ENCODE results near the gene SLC25A40.
"Not testable (repeated sequence)": the region's sequence is repeated elsewhere in the genome, so short reads cannot be mapped to it uniquely, and the experiment has no call there.

SLC25A40 gene, protein sequence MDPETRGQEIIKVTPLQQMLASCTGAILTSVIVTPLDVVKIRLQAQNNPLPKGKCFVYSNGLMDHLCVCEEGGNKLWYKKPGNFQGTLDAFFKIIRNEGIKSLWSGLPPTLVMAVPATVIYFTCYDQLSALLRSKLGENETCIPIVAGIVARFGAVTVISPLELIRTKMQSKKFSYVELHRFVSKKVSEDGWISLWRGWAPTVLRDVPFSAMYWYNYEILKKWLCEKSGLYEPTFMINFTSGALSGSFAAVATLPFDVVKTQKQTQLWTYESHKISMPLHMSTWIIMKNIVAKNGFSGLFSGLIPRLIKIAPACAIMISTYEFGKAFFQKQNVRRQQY

DNA sequence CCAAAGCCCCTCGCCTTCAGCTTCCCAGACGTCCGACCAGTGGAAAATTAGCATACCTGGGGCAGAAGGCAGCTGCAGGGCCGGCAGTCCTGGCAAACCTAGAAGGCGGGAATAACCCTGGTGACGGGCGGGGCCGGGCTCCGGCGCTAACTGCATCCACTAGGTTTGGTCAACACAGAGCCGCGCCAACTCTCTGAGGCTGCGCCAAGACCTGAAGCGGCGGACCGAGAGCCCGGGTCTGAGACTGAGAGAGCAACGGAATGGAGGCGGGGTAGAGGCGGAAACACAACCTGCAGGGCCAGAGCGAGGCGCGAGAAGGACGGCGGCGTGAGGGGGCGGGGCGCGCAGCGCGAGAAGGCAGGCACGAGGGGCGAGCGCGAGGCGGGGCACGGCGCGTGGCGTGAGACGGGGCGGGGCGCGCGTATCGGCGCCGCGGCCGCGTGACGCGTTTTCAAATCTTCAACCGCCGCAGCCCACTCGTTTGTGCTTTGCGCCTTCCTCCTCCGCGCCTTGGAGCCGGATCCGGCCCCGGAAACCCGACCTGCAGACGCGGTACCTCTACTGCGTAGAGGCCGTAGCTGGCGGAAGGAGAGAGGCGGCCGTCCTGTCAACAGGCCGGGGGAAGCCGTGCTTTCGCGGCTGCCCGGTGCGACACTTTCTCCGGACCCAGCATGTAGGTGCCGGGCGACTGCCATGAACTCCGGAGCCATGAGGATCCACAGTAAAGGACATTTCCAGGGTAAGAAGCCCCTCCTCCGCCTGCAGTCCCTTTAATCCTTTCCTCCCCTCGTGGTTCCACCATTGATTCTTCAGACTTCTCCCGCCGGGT, at the start of gene SLC25A40, which contains the start of gene DBF4:
Gene SLC25A40 (minus strand): TSS at position 321 of the 829 bp plus-strand sequence. CDS start 17,633 bp downstream, outside the sequence.
Gene DBF4 (plus strand): TSS at position 454 of the 829 bp plus-strand sequence. CDS start 240 bp downstream, at position 694.
- peak; percentile 83 to 90 for DNase-seq

DNA sequence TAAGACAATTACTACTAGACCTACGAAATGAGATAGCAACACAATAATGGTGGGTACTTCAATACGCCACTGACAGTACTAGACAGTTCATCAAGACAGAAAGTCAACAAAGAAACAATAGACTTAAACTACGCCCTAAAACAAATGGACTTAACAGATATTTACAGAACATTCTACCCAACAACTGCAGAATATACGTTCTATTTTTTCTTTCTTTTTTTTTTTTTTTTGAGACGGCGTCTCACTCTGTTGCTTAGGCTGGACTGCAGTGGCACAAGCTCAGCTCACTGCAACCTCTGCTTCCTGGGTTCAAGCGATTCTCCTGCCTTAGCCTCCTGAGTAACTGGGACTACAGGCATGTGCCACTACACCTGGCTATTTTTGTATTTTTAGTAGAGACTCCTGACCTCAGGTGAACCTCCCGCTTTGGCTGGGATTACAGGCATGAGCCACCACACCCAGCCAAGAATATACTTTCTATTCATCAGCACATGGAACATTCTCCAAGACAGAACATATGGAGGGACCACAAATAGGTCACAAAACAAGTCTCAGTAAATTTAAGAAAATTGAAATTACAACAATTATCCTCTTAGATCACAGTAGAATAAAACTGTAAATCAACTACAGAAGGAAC, 46.7 kb upstream of the SLC25A40 start:
- DNase-seq = not testable (repeated sequence)

DNA sequence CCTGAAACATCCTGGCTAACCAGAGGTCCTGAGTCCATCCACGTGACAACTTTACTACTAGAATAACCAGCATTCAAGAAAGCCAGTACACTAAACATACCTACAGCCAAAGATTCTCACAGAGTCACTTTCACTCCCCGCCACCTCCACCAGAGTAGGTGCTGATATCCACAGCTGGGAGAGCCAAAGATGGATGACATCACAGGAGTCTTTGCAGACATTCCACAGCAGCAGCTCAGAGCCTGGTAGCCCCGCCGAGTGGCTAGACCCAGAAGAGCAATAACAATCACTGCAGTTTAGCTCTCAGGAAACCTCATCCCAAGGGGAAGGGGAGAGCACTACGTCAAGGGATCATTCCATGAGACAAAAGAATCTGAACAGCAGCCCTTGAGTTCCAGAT, 44.4 kb upstream of the SLC25A40 start:
- DNase-seq = no peak

DNA sequence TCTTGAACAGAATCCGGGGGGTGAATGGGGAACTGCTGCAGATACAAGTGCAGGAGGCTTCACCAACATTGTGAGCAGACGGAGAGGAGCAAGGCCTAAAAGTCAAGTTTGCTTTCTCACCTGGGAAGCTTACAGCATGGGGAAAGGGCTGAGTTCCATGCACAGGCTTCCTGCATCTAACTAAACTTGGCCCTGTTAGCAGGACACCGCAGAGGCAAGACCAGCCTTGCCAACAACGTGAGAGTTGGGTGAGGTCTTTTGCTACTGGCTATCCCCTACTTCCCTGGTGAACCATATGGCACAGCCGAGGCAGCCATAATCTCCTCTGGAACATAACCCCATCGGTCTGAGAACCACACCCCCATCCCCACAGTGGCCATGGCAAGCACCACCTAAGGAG, 43.7 kb upstream of the SLC25A40 start:
- DNase-seq = no peak

DNA sequence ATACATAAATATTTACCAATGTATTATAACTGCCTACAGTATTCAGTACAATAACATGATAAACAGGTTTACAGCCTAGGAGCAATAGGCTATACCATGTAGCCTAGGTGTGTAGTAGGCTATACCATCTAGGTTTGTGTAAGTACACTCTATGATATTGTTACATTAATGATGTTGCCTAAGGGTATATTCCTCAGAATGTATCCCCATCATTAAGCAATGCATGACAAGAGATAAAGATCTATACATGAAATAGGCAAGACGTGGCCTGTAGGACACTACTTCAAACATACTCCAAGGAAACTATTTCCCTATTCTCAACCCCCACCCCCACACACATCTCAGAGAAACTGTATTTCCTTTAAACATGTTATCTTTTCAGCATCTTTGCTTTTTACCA, 42.6 kb upstream of the SLC25A40 start:
- no peak for DNase-seq

DNA sequence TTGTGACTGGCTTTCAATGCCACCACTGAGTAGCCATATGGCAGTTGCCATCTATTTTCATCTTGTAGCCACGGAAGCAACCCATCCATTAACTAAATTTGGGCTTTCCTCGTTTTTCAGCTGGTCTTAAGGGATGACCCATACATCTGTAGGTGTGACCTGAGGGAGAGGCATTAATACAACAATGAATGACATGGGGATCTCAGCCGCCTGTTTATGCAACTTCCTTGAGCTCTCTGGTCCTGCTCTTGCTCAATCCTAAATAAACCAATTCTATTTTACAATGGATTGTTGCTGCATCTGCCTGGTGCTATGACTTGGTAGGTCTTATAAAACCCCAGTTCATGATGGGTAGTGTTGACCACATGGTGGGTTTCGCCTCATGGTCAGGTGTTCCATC, 36.0 kb upstream of the SLC25A40 start:
- DNase-seq = no peak

DNA sequence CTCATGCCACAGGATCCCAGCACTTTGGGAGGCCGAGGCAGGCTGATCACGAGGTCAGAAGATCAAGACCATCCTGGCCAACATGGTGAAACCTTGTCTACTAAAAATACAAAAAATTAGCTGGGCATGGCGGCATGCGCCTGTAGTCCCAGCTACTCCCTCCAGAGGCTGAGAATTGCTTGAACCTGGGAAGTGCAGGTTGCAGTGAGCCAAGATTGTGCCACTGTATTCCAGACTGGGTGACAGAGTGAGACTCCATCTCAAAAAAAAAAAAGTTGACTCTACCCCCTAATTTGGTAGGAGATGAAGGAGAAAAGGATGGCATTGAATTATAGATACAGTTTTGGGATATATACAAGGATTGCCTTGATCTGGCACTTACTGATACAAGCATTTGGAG, 32.7 kb upstream of the SLC25A40 start:
- DNase-seq = not testable (repeated sequence)

DNA sequence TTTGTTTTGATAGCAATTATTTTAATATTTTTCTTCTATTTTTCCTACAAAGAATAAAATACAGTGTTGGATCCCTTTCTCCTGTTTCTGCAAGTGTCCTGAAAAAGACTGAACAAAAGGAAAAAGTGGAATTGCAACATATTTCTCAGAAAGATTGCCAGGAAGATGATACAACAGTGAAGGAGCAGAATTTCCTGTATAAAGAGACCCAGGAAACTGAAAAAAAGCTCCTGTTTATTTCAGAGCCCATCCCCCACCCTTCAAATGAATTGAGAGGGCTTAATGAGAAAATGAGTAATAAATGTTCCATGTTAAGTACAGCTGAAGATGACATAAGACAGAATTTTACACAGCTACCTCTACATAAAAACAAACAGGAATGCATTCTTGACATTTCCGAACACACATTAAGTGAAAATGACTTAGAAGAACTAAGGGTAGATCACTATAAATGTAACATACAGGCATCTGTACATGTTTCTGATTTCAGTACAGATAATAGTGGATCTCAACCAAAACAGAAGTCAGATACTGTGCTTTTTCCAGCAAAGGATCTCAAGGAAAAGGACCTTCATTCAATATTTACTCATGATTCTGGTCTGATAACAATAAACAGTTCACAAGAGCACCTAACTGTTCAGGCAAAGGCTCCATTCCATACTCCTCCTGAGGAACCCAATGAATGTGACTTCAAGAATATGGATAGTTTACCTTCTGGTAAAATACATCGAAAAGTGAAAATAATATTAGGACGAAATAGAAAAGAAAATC, 31.2 kb upstream of the SLC25A40 start:
- DNase-seq = not testable (repeated sequence)

DNA sequence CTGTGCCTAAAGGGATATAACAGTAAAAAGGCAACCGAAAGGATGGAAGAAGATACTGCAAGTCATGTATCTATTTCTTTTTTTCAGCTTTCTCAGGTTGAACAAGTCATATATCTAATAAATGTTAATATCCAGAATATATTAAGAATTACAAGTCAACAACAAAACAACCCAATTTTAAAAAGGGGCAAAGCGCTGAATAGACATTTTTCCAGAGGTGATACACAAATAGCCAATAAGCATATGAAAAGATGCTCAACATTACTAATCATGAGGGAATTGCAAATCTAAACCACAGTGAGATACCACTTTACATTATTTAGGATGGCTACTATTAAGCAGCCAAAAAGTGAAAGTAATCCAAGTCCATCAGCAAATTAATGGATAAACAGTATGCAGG, 23.1 kb upstream of the SLC25A40 start:
- DNase-seq = no peak

DNA sequence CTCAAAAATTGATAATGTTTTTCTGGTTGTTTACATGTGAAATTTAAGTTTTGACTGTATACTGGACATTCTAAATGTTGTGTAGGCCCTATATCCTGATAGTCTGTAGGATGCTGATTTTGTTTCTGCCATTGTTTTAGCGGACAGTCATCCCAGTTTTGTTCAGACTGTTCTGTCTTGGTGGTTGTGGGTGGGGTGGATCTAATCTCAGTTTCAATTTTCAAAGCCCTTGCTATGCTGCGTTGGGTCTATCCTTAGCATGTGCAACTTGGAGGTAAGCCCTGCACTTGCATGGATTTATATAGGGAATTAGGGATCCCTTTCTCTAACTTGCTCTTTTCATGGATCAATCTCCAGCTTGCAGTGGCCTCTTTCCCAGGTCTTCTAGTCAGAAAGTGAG, 19.2 kb upstream of the SLC25A40 start:
- DNase-seq = no peak

DNA sequence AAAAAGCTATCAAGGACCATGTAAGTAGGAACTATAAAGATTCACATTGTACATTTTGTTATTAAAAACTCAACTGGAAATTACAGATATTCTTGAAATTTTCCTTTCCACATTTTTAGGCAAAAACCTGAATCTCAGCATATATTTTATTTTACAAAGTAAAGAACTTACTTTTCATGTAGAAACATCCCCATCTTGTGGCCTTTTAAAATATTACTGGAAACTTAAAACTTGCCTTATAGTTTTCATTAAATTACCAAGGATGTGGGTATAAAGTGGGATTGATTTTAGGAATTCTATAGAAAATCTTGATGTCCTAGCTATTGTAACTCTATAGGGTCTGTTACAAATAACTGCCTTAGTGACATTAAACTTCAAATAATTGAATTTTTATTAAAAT, 10.7 kb upstream of the SLC25A40 start:
- peak in 1 of 2 donors; percentile 24 for DNase-seq

DNA sequence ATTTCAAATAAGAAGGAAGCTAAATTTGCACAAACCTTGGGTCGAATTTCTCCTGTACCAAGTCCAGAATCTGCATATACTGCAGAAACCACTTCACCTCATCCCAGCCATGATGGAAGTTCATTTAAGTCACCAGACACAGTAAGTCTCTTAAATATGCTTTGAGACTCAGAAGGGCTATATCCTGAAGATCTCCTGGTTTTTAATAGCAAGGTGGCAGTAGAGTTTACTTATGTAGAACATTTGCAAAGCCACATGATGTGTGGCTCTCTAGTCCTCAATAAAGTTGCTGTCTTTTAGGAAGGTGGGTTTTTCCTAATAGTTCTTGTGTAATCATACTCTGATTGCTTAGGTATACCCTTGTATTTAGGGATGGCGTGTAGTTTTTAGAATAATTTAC, 8.9 kb upstream of the SLC25A40 start:
- no peak for DNase-seq

DNA sequence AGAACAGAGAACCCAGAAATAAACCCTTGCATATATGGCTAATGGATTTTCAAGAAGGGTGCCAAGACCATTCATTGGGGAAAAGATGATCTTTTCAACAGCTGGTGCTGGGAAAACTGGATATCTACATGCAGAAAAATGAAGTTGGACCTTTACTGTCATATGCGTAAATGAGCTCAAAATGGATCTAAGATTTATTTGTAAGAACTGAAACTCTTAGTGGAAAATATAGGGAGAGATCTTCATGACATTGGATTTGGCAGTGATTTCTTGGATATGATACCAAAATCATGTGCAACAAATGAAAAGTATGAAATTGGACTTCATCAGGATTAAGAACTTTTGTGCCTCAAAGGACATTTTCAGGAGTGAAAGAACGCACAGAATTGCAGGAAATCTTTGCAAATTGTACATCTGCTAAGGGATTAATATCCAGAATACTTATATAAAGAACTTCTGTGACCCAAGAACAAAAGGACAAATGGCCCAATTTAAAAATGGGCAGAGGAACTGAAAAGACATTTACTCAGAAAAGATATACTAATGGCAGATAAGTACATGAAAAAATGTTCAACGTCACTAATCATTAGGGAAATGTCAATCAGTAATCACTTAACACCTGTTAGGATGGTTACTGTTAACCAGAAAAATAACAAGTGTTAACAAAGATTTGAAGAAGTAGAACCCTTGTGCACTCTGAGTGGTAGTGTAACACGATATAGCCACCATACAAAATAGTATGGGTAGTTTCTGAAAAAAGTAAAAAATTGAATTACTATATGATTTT, 6.2 kb upstream of the SLC25A40 start:
- no peak for DNase-seq

DNA sequence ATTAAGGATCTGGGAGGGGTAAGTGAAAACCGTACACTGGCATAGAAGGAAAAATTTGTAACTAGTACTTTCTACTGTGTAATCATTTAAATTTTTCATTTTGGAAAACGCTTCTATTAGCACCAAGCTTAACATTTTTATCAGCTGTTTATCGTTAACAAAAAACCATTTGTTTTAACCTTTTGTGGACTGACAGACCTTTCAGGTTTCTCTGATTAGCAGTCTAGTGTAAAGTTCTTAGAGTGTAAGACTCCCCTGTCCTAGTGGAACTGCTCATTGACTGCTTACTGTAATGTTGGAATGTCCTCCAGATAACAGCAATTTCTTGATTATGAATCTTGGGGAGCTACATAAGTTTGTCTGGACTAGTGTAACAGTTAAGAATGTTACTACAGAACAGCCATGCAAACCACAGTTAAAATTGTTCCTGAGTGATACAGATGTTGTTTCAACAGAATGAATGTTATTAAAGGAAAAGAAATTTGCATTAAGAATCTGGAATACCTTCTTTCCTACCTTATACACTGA, 2.1 kb upstream of the SLC25A40 start:
- DNase-seq = no peak

DNA sequence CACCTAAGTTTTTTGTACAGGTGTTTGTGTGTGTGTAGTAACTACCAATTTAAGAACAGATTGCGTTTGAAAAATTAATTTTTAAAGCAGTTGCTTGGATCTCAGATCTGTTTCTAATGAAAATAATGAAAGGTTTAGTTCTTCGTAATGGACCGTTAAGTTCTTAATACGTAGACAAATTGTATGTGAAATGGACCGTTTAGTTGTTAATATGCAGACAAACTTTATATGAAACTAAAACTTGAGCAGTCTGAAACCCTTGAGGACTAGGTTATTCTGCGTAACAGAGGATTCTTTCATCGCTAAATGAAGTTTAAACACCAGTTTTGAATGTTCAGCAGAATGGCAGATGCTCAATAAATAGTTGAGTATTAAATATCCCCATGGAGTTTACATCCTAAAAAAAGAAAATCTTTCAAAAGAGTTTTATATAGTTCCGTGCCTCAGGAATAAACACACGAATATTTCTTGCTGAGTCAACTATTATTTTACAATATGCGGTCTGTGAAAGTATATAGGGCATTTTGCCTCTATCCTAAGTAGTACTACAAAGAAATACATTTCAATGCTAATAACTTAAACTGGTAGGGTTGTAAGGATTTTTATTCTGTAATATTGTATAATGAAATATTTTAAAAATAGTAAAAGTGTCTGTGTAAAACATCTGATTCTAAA, 1.3 kb upstream of the SLC25A40 start:
- no peak for DNase-seq

DNA sequence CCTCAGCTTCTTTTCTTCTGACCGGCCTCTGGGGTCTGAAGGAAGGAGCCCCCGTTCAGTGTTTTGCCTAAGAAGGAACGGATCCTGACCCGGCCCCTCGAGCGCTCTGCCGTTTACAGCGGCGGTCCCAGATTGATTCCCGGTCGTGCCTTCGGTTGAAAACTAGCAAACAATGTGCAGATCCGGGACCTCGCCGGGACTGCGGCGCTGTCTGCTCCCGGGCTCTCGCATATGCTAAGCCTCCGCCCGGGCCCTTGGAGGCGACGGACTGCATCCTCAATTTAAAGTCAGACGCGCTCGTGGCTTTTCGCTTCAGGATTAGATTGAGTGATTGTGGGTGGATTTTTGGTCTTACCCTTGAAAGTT, 692 bp upstream of the SLC25A40 start:
- DNase-seq = peak; percentile 8 to 51

DNA sequence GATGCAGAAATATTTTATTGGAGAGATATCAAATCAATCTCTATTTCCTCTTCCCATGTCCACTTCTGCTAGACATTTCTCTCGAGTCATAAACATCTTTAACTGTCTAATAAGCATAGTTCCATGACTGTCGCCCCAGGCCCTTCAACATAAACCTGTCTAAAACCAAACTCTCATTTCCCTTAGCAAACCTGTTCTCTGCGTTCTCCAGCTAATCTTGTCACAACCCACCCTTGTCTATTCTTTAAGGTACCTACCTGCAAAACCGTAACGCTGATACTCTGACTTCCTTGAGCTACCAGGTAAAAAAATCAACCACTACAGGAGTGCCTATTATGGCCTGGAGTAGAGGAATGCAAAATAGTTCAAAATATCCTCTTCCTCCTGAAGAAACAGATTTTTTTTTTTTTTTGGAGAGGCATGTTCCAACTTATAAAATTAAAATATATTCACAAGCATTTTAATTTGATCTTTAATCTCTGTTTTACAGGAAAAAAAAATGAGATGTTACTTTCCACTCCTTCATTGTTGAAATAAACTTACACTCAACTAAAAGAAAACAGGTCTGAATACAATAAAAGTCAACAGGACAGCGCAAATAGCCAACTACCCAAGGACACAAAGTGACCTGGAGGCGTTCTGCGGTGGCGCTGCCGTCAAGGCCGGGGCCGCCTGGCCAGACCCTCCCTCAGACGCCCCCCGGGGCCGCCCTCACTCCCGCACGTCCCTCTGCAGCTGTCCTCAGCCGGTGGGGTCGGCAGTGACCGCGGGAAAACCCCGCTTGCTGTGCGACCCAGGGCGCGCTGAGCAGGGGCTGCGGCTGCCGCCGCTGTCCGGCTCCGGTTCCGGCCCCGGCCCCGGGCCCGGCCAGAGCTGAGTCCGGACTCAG, 765 bp downstream of the SLC25A40 start:
- peak in 1 of 2 donors; percentile 10 for DNase-seq

DNA sequence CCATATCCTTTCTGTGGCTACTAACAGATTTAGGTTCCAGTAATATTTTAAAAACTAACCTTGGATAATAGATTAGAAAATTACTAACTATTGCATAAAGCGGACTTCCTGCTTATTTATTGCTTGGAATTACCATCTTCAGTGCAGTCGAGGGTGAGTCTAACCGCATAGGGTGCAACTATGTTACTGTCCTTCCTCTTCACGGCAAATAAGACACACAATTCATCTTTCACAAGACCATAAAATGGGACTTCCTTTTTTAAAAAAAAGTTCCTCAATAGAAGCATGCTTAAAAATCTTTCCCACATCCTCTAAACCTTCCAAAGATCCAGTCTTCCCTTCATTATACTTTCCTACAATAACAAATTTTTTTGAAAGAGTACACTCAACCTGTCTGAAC, 2.1 kb downstream of the SLC25A40 start:
- no peak for DNase-seq

DNA sequence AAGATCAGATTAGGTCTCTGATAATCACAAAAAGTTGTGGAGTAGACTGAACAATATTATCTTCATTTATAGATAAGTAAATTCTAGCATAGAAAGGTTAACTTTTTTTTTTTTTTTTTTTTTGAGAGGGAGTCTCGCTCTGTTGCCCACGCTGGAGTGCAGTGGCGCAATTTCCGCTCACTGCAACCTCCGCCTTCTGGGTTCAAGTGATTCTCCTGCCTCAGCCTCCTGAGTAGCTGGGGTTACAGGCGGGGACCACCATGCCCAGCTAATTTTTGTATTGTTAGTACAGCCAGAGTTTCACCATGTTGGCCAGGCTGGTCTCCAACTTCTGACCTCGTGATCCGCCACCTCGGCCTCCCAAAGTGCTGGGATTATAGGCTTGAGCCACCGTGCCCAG, 2.8 kb downstream of the SLC25A40 start:
- DNase-seq = not testable (repeated sequence)

DNA sequence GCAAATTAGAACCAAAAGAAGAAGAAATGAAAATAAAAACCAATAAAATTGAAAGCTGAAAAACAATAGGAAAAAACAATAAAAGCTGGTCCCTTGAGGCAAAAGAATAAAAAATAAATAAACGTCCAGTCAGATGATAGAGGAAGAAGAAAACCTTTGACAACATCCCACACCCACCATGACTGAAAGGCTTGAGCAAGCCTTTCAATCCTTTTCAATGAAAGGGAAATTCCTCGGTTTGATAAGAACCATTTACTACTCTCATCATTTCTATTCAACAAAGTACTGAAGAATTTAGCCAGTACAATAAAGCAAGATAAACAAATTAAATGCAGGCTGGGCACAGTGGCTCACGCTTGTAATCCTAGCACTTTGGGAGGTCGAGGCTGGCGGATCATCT, 3.8 kb downstream of the SLC25A40 start:
- no peak for DNase-seq
